HL-60/S4 treated with phorbol 12-myristate 13-acetate at 8.2 ng/mL for 4 days and 3 days (cell line): Measurements from ENCODE around the gene ALPL.

Source experiments
- in situ Hi-C: fragments of 300-500 bp; cut with MboI; formaldehyde crosslinking; loops from 2 replicates; pipeline ENCODE4 v1.15.0; 2022; ENCODE audit warnings: low sequenced_read_pairs

ALPL gene

GRCh38 chr1:21526441-21526840 lies 17.2 kb downstream of the ALPL start:
- in situ Hi-C loops: no loop called here

GRCh38 chr1:21530368-21531016 lies 21.3 kb downstream of the ALPL start:
- in situ Hi-C loops: no loop called here

DNA sequence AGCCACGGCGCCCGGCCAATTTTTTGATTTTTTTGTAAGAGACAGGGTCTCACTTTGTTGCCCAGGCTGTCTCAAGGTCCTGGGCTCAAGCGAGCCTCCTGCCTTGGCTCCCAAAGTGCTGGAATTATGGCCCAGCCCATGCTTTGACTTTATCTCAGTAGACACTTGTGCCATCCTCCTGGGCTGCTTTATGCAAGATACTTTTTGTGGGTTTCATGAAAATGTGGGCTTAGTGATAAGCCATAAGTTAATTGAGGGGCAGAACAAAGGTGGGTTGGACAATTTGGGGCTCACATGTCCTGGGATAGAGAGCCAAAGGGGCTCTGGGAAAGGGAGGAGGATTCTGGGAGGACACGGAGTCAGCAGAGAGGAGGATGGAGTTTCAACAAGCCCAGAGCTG lies 22.0 kb downstream of the ALPL start:
- in situ Hi-C loops: no loop called here

DNA sequence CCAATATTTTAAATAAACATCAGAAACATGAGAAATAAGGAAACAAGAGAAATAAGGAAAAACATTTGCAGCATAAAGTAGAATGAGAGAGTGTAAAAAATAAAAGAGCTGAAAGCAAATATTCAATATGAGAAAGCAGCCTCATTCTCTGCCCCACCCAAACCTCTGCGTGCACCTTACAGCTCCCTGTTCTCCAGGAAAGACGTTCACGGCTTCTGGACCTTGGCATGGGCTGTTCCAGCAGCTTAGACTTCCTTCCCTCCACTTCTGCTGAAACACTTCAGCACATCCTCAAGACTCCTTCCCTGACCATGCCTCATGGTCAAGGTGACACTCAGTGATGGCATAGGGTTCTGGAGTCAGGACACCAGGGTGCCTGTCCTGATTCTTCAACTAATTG lies 23.3 kb downstream of the ALPL start:
- in situ Hi-C loops: no loop called here

- in situ Hi-C loops: no loop called here
Measured at GRCh38 chr1:21532992-21533534, 23.8 kb downstream of the ALPL start.

- in situ Hi-C loops: no loop called here
Measured at GRCh38 chr1:21534146-21534545, 24.9 kb downstream of the ALPL start.

- in situ Hi-C loops: no loop called here
Measured at GRCh38 chr1:21534674-21535378, 25.6 kb downstream of the ALPL start.

DNA sequence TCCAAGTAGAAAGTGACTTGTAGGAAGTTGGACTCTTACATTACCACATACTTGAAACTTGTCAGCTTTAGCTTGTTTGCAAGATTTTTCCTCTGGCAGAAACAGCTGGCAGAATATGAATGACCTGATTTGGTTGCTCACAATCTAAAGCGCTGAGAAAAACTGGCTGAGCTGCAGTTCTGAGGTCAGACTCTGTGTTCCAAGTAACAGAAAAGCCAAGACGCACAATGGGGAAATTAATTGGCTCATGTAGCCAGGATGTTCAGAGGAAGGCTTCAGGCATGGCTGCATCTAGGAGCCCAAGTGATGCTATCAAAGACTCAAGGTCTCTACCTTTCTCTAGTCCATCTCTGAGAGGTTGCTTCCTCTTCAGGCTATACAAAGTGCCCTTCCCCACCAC lies 27.0 kb downstream of the ALPL start:
- in situ Hi-C loops: no loop called here

DNA sequence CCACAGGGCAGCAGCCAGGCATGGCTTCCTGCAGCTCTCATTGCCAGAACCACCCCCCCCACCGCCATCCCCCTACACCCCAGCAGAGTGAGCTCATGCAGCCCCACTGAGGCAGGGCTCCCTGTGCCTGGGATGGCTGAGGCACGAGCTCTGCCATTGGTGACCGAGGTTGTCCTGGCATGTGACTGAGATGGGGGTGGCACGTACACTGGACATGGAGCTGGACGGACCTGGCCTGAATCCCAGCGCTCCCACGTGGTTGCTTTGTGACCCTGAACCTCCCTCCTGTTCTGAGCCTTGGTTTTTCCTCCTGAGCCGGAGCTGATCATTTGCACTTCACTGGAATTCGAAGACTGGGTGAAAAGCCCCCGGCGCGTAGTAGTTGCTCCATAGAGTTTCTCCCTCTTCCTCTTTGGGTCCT lies 28.3 kb downstream of the ALPL start:
- in situ Hi-C loops: no loop called here

- in situ Hi-C loops: no loop called here
Measured at GRCh38 chr1:21537932-21538630, 28.9 kb downstream of the ALPL start.

- in situ Hi-C loops: no loop called here
Measured at GRCh38 chr1:21539933-21540332, 30.7 kb downstream of the ALPL start.

GRCh38 chr1:21541329-21541728 lies 32.1 kb downstream of the ALPL start:
- in situ Hi-C loops: no loop called here

GRCh38 chr1:21541835-21542234 lies 32.6 kb downstream of the ALPL start:
- in situ Hi-C loops: no loop called here

DNA sequence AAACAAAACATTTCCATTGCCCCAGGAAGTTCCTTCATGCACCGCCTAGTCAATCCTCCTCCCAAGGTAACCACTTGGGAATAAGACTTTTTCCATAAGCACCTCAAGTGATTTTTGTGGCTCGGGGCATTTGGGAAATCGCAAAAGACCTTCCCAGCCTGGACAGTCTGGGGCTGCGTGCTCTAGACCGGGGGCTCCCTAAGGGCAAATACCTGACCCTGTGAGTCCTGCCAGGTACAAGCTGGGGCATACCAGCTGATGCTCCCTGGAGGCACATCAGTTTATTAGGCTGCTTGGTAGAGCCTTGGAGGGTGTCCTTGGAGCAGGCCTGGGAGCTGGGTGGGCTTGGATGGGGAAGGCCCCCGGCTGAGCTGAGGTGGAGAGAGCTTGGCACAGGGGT lies 34.4 kb downstream of the ALPL start:
- in situ Hi-C loops: no loop called here

DNA sequence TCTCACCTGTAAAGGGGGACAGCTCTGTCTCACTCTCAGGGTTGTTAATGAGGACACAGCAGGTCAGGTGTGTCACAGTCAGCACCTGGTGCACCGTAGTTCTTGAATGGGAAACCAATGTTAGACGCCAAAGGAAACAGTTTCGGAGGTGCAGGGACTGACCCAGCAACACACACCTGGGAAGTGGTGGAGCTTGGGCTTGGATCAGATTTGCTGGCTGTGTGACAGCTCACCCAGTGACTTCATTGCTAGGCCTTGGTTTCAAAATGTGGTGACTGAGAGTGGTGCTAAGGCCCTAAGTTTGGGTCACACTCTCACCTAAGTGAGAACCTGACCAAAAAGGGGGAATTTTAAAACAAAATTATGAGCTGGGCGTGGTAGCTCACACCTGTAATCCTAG lies 34.9 kb downstream of the ALPL start:
- in situ Hi-C loops: no loop called here

DNA sequence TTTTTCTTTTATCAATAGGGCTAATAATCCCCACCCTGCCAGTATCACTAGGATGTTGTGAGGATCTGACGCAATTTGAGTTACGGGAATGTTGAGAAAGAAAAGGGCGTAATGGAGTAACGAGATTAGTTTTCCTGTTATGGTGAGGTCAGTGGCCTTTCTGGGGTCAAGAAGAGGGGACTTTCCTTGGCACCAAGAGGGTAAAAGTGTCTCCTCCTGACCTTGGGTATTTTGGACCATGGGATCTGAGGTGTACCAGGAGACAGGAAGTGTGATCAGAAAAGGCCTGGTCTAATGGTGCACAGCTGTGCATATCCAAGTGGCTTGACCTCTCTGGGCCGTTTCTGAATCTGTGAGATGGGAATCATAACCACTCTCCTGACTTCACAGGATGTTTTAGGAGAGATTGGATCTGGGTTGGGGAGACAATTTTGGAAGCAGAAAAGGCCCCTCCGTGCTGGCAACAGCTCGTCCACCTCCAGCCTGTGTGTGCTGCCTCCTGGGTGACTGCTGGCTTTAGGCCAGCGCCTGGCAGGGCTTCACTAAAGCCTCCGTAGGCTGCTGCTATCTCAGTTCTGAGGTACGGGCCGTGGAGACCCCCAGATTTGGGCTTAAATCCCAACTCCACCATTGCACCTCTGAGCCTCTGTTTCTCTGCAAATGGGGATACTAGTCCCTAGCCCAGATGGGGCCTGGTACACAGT lies 37.1 kb downstream of the ALPL start:
- in situ Hi-C loops: no loop called here

- in situ Hi-C loops: no loop called here
Measured at GRCh38 chr1:21547876-21548275, 38.7 kb downstream of the ALPL start.

GRCh38 chr1:21550097-21550496 lies 40.9 kb downstream of the ALPL start:
- in situ Hi-C loops: no loop called here

- in situ Hi-C loops: no loop called here
Measured at GRCh38 chr1:21550866-21551475, 41.7 kb downstream of the ALPL start.

DNA sequence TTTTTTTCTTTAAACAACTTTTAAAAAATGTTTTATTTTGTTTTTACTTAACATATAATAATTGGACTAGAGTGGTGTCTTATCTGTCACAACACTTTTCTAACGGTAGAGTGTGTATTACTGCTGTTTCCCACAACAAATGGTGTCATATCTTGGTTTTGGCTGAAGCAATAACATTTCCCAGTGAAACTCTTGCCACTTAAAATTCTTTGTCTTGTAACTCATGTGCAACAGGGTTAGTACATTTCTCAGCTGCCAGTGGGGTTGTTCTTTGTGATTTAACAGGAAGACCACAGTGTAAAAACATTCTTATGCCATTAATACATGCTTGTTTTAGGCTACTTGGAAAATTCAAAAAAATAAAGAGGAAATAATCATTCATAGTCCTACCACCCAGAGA lies 43.5 kb downstream of the ALPL start:
- in situ Hi-C loops: no loop called here
